GM19467 (cell line): ENCODE data around the gene HECW1.

ENCODE experiments used
- ATAC-seq: cut with Tn5 transposase; IDR thresholded peaks from one replicate; pipeline ENCODE4 v1.9.1; 2021; ENCODE audit warnings: mild to moderate bottlenecking, moderate library complexity; ENCODE audit not compliant: unreplicated experiment

The HECW1 gene

DNA sequence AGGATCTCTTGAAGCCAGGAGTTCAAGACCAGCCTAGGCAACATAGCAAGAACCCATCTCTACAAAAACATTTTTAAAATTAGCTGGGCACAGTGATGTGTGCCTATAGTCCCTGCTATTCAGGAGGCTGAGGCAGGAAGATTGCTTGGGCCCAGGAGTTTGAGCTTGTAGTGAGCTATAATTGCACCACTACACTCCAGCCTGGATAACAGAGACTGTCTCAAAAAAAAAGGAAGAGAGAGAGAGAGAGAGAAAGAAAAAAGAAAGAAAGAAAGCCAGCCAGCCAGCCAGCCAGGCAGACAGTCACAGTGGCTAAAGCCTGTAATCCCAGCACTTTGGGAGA lies 375.3 kb downstream of the HECW1 start:
- no peak for ATAC-seq

DNA sequence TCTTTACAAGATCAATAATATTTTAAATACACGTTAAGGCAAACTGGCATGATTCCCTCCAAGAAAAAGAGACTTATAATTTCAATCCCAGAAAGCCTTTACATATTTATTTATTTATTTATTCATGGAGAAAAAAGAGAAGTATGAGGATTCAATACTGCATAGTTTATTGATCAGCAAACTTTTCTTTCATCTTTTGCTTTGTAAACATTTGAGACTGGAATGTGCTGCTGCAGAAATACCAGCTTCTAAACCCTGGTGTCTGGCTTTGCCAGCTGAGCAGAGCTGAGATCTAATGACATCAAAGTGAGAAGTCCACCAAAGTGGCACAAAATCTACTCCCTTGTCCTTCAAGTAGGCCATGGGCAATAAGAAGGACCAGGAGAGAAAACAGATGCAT lies 376.8 kb downstream of the HECW1 start:
- no peak for ATAC-seq

DNA sequence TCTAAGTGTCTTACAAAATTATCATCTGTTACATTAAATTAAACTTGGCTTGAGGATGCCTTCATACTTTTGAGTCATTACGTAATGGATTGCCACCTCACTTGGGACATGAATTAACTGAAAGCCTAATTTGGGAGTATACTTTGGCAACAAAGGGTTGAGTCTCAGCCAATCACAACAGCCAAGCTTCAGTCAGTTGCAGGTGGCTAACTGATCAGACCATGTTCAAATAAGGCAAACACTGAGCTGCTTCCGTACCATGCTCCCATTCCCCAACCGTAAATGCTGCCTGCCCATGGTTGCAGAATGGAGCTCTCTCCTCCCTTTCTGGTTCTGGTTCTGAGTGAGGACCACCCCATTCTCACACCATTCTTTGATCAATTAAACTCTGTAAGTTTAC lies 377.6 kb downstream of the HECW1 start:
- no peak for ATAC-seq

DNA sequence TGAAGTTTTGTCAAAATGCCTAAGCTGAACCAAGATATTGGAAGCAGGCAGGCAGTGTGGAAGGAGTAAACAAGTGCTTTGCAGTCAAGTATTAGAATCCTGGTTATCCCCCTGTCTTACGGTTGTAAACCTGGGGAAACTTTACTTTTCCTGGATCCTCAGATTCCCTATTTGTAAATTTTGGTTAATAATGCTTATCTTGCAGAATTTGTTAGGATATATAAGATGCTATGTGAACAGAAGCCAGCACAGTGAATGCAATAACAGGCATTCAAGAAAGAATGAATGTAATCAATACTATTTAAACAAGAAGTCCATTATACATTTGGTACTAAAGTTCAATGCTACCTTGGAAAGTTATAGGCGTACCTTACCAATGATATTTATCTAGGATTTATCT lies 378.7 kb downstream of the HECW1 start:
- no peak for ATAC-seq

DNA sequence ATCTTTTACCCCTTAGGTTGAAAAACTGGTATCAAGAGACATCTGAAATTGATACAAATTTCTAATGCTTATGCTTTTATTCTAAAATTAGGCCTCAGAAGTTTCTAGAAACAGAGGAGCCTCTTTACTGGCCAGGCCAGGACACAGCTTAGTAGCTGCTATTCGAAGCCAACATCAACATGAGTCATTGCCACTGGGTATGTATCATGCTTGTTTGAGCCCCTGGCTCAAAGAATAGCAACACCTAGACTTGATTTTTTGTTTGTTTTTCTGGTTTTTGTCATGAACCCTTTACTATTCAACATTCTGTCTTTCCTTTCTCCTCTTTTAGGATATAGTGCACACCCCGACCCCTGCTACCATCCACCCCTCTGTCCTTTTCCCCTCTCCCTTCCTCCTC lies 379.5 kb downstream of the HECW1 start:
- ATAC-seq = no peak

DNA sequence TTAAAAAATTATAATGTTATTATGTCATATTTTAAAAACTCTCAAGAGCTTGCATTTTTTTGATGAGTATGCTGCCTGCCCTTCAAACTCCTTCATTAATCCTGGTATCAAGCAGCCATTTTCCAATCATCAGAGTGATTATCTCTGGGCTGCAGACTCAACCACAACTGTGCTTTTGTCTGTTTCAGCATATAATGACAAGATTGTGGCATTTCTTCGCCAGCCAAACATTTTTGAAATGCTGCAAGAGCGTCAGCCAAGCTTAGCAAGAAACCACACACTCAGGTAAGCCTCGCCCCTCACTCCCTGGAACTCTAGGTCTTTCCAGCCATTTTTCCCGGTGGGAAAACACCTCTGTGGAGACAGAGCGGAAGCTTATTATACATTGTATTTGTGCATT lies 380.4 kb downstream of the HECW1 start:
- ATAC-seq = no peak

DNA sequence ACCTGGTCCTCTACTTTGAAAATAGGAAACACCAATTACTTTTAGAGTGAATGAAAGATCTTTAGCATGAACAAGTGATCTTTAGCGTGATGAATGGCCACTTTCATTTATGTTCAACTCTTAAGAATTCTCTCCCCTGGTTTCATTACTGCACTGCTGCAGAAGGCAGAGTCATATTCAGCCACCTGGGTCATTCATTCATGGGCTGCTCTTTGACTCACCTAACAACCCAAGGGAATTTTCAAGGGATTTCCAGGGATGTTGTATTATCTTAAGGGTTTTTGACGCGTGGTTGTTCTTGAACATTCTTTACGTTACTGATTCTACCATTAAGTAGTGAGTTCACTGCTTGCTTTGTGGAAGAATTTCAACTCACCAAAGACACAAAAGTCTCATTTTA lies 383.1 kb downstream of the HECW1 start:
- ATAC-seq = no peak

DNA sequence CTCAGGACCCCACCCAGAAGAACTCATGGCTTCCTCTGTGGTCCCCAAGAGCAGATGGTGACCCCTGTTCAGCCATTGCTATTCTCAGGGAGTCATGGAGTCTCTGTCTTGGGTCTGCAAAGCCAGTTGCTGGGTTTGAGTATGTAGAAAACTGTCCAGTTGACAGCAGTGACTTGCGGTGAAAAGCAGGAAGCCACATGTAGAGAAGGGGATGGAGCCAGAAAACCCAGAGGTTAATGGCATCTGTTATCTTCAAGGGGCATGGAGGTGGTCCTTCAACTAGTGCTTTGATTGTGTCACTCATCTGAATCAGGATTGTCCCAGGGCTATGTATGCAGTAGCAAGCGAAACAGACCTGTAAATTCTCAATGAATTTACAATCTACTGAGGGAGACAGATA lies 384.1 kb downstream of the HECW1 start:
- ATAC-seq = no peak

DNA sequence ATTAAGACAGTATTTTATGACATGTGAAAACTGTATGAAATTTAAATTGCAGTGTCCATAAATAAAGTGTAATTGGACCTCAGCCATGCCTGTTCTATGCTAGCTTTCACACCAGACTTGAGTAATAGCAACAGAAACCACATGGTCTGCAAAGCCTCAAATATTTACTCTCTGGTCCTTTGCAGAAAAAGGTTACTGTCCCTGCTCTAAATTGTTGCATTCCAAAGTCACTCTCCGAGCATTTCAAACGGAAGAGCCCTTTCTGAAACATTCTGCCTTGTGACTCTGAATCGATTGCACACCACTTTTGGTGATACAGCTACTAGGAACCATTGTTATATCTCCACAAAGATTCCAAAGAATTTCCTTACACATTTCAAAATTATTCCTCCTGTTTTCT lies 389.4 kb downstream of the HECW1 start:
- ATAC-seq = no peak

DNA sequence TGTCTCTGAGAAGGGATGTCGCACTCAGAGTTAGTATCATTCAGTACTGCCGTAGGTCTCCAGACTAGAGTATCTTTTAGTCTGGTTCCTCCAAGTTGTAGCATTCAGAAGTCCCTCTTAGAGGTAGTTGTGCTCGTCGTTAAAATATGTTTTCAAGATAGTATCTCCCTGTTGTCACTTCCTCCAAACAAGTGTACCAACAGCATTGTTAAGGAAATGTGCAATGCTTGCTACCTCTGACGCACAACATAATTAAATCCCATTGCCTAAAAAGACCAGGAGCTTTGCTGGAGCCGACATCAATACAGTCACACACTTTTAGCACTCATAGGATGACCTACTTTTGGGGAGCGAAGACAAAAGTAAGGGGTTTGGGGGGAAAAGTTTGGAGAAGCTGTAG lies 390.5 kb downstream of the HECW1 start:
- ATAC-seq = no peak

DNA sequence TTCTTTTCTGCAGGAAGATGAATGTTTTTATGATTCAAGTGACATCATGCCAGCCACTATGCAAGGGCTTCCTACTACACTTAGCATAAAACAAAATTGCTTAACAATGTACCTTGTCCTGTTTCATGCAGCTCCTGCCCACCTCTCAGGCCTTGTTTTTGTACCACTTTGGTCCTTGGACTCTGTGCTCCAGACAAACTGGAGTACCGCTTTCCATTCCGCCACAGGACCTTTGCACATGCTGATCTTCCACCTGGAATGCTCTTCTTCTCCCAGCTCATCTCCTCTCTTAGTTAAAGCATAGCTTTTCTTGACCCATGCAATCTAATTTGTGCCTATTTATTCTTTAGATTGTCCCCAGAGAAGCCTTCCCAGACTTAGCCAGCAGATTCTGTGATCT lies 393.0 kb downstream of the HECW1 start:
- no peak for ATAC-seq

DNA sequence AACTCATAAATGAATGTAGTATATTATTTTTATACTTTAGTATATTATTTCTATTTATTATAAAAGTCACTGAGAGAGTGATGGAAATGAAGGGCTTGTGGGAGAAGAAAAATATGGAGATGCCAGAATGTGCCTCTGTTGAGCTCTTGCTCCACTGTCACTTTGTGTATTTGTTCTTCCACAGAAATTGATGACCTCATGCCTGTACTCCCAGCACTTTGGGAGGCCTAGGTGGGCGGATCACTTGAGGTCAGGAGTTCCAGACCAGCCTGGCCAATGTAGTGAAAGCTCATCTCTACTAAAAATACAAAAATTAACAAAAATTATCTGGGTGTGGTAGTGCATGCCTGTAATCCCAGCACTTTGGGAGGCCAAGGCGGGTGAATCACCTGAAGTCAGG lies 394.0 kb downstream of the HECW1 start:
- no peak for ATAC-seq

DNA sequence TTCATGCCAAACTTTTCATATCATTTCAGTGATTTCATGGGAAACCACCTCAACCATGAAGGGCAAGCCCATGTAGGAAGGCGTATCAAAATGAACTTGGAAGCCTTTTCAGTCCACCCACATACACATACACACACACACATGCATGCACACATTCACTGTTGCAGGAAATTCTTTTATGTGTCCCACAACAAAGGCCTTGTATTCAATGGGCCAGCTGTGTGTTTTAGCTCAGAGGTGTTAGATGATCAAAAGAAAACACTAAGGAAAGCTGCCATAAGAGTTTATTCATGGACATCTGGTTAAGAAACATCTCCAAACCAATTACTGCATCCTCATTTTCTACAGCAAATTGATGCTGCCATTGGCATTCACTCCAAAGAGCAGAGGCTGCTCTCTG lies 396.0 kb downstream of the HECW1 start:
- ATAC-seq = no peak

DNA sequence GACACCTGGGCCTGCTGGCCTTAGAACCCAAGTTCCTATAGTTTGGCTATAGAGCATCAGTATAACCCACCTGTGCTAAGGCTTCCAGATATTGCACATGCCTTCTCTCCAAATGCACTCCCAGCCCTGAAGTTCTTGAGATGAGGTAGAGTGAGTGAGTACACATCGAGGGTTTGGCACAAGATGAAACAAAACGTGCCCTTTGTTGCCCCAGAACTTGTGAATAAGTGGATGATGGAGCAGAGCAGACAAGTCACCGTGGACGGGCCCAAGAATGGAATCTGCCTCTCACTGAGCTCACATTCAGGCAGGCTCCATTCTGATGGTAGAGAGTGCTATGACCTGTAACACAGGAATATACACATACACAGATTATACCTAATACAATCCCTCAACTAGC lies 397.5 kb downstream of the HECW1 start:
- ATAC-seq = no peak

DNA sequence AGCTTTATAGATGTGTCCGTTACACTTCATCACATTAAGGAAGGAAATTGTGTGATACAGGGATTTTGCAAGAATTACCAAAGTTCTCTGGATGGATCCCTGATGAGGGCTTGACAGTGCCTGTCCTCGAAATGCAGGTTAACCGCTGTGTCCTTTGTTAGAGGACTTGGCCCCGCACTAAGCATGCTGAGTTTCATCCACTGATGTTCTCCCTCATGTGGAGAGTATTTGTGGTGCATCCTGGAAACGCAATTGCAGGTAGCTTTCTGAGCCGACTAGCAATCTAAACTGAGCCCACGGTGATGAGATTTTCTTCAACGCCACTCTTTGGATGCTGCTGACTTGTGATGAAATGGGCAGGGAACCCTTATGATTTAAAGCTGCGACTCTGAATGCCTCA lies 398.6 kb downstream of the HECW1 start:
- no peak for ATAC-seq

DNA sequence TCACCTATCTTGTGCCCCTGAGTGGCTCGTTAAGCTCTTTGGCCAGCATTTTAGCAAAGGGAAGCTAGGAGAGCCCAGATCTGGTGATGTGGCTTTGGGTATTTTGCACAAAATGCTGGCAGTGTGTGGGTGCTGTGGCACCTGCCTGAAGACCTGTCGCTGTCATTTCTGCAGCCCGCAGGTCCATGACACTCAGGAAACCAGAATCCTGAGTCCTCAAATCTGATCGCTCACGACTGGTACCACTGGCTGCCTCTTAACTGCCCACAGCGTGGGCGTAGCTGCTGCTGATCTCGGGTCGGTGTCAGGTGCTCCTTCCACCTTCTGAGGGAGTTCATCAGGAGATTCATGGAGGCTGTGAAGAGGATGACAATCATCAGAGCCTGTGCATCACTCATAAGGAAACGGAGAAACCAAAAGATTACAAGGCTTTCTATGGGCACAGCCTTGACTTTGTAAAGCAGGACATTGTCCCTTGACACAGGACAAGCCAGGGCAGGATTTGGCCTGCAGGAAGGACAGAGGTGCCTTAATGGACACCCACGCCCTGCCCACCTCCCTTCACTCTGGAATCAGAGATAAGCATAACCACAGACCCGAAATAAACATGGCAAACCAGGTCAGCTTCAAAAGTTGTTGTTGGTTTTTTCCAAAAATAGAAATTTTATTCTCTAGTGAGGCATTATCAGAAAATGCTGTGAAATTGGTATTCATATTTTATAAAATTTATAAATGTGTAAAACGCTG lies 399.5 kb downstream of the HECW1 start:
- no peak for ATAC-seq

DNA sequence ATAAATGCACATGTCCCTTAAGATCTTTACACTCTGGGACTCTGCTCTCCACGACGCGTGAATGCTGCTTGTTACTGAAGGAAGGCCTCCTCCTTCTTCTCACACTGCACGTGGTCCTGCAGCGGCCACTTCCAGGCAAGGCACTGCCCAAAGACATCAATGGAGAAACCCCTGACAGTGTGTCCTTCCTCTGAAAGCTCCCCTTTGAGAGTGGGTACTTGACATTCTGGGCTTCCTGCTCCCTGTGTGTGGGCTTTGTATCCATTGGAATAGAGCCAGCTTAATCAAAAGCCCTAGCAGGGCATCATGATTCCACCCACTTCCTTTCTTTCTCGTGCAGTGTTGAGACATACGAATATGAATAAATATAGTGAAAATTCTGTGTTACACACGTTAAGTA lies 400.8 kb downstream of the HECW1 start:
- ATAC-seq = no peak

DNA sequence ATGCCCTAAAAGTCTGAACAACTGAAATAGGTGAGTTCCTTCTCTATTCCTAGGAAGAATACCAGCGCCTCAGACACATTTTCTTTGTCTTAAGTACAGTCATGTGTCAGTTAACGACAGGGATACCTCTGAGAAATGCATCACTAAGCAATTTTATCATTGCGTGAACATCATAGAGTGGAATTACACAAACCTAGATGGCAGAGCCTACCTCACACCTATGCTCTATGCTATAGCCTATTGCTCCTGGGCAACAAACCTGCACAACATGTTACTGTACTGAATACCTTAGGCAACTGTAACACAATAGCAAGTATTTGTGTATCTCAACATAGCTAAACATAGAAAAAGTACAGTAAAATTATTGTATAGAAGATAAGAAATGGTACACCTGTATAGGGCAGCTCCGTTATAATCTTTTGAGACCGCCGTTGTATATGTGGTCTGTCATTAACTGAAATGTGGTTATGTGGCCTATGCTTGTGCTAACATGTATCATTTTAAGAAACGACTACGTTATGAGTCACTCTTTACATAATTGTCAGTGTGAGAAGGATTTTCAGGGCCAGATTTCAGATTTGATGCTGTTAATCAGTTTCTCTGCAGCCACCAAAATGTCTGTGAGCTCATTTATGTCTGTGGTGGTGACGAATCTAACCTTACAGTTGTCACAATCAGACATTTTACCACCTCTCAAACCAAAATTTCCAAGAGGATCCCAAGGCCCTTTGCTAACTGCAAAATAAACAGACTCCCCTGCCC lies 404.3 kb downstream of the HECW1 start:
- no peak for ATAC-seq

DNA sequence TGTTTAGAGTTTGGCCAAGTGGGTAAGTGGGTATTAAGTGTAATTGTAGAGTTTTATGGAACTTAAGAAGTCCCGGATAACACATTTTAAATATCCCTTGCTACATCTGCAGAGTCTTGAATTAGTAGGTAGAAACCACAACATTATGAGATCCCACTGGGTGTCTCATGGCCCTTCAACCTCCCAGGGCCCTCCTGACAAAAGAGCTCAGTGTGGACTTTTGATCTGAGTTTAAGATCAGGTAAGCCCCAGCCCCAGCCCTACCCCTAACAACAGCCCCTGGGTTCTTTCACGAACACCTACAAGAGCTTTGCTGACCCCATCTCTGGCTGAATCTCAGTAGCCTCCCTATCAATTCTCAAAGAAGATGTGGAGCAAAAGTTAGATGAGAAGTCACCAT lies 405.0 kb downstream of the HECW1 start:
- ATAC-seq = no peak

DNA sequence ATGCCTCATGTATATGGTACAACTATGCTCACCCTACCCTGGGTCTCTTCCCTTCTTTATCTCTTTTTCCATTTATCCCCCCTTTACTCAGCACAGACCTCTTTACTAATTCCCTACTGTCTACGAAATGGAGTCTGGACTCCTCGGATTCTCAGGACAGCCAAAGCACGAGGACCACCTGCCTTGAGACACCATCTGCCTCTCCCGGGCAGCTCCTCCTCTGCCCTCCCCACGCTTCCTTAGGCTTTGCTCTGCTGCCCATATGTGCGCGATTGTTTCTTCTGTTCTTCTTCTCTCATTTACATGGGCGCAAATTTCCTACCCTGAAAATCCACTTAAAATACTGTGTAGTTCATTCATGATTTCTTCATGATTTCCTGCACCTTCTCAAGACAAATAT lies 407.8 kb downstream of the HECW1 start:
- no peak for ATAC-seq

DNA sequence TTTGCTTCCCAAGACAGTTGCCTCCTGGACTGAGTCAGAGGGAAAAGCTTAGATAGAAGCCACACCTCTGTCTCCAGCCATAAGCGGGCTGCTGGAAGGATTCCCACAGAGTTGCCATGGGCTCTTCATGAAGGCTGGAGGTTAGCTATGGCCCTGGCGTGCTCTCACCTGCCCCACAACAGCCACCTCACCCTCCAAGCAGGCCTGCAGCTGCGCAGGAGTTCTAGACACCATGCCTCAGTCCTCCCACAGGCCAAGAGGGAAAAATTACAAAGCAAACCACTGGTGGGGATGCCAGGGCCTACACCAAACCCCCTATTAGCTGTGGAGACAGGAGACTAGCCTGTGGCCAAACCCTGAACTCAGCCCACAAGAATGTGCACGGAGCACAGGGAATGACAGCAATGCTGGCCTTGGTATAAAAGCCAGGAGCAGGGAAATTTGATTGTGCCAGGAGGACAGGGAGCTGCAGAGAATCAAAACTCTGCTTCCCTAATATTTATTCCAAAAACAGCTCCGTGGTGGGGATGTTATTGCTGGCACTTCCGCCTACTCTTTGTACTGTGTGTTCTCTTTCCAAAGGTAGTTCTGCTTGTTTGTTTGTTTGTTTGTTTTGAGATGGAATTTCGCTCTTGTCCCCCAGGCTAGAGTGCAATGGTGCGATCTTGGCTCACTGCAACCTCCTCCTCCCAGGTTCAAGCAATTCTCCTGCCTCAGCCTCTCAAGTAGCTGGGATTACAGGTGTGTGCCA lies 410.1 kb downstream of the HECW1 start:
- no peak for ATAC-seq
